ENCODE measurements around the gene KLF15. TPM values are rescaled to one million over a fixed set of nuclear protein-coding genes. Genes with fewer than 3 reads are reported as not detected.

The KLF15 gene
- total RNA-seq, 2 experiments from 2014 or later, result 0.32 to 0.53 TPM

GRCh38 chr3:126395846-126396513 is 38.8 kb upstream of the KLF15 start:
- CTCF ChIA-PET, result interaction anchor here (0.7 to 1.2 kb wide), 2 partner anchors 8 to 414 kb away, joined by 3 read pairs; no protein-coding TSS in a partner anchor
- Mint-ChIP-seq H3K4me1 (no peaks in the 10 kb centered on the region), H3K27ac (no peak overlapping the region), H3K27me3 (peaks cover 37% of the 10 kb centered on the region), H3K36me3 (ENCODE audit: low read depth) (no peaks in the 10 kb centered on the region), H3K9me3 (ENCODE audit: low read depth) (no peaks in the 10 kb centered on the region), H3K4me3 (no peak overlapping the region)
- POLR2A ChIA-PET, result interaction anchor here (0.7 kb wide), 1 partner anchor 25 kb away, joined by 3 read pairs; no protein-coding TSS in a partner anchor
- DNase-seq (no peak), ATAC-seq (no peak)
- intact Hi-C loops (cut with DNase I, micrococcal nuclease), result no loop called here

DNA sequence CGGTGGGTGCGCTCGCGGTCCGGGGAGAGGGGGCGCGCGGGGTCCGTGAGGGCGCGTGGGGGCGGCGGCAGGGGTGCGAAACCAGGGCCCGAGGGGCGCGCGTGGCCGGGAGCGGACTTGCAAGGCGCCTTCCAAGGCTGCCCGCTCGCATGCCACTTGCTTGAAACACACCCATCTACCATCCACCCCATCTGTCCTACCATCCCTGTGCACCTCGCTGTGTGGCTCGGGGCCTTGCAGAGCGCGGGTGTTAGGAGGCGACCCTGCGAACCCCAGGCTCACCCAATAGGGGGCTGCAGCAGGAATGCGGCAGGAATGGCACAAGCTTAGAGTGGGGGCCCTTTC is 37.7 kb upstream of the KLF15 start:
- Mint-ChIP-seq H3K9me3 (ENCODE audit: low read depth) (no peaks in the 10 kb centered on the region), H3K36me3 (ENCODE audit: low read depth) (no peaks in the 10 kb centered on the region), H3K27me3 (peaks cover 42% of the 10 kb centered on the region), H3K27ac (no peak overlapping the region), H3K4me3 (no peak overlapping the region), H3K4me1 (no peaks in the 10 kb centered on the region)
- intact Hi-C loops (cut with DNase I, micrococcal nuclease), result no loop called here
- no peak for DNase-seq
- ChIA-PET CTCF (interaction anchor here (0.6 kb wide), 1 partner anchor 83 kb away, joined by 3 read pairs; no protein-coding TSS in a partner anchor), POLR2A (no interaction called here)
- no peak for ATAC-seq

GRCh38 chr3:126394179-126394976 is 37.2 kb upstream of the KLF15 start, which contains the start of gene CFAP100:
Gene CFAP100, plus strand, starts transcription at chr3:126394909. Its CDS starts 1,092 bp downstream, at chr3:126396001.
- Mint-ChIP-seq H3K4me1 (peaks cover 5% of the 10 kb centered on the region), H3K27me3 (peaks cover 46% of the 10 kb centered on the region), H3K27ac (no peak within 1 kb of the TSS), H3K9me3 (ENCODE audit: low read depth) (no peaks in the 10 kb centered on the region), H3K36me3 (ENCODE audit: low read depth) (no peaks in the 10 kb centered on the region), H3K4me3 (no peak within 1 kb of the TSS)
- ATAC-seq (no peak), DNase-seq (no peak)
- intact Hi-C loops (cut with DNase I, micrococcal nuclease), result no loop called here
- ChIA-PET CTCF (interaction anchor here (0.6 kb wide), 1 partner anchor 83 kb away, joined by 3 read pairs; no protein-coding TSS in a partner anchor), POLR2A (interaction anchor here (0.7 kb wide), 1 partner anchor 11 kb away, joined by 3 read pairs; no protein-coding TSS in a partner anchor)

- no peak overlapping the region for H3K4me3 Mint-ChIP-seq
- H3K36me3 Mint-ChIP-seq (ENCODE audit: low read depth), result no peaks in the 10 kb centered on the region
- DNase-seq (no peak), ATAC-seq (no peak)
- no peaks in the 10 kb centered on the region for H3K9me3 Mint-ChIP-seq (ENCODE audit: low read depth)
- intact Hi-C loops (cut with DNase I, micrococcal nuclease), result no loop called here
- ChIA-PET POLR2A (no interaction called here), CTCF (interaction anchor here (0.6 kb wide), 1 partner anchor 887 kb away, joined by 5 read pairs; no protein-coding TSS in a partner anchor)
- H3K4me1 Mint-ChIP-seq, result peaks cover 5% of the 10 kb centered on the region
- no peak overlapping the region for H3K27ac Mint-ChIP-seq
- H3K27me3 Mint-ChIP-seq, result peaks cover 47% of the 10 kb centered on the region
Observed at GRCh38 chr3:126393563-126393962, 36.4 kb upstream of the KLF15 start.

GRCh38 chr3:126392246-126392645 is 35.0 kb upstream of the KLF15 start:
- POLR2A ChIA-PET, result interaction anchor here (0.6 kb wide), 1 partner anchor 31 kb away, joined by 3 read pairs; no protein-coding TSS in a partner anchor
- no peak overlapping the region for H3K27ac Mint-ChIP-seq
- peaks cover 5% of the 10 kb centered on the region for H3K4me1 Mint-ChIP-seq

DNA sequence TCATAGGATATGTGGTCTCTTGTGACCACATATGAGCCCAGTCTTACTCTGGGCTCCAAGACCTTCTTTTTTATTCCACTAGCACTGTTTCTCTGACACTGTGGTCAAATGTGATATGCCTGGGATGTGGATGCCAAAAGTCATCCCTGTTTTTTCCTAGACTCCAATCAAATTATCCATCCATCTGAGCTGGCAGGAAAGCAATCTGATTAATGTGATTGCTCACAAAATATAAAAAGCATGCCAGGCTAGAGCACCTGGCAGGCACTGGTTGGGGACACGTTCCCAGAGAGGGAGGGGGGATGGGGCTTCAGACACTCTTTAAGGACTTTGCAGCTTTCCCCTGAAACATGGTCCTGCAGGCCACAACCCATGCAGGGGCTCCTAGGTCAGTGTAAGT is 34.4 kb upstream of the KLF15 start:
- intact Hi-C loops (cut with DNase I, micrococcal nuclease), result no loop called here
- Mint-ChIP-seq H3K36me3 (ENCODE audit: low read depth) (no peaks in the 10 kb centered on the region), H3K27ac (no peak overlapping the region), H3K4me3 (no peak overlapping the region), H3K4me1 (peaks cover 5% of the 10 kb centered on the region), H3K27me3 (peaks cover 52% of the 10 kb centered on the region), H3K9me3 (ENCODE audit: low read depth) (no peaks in the 10 kb centered on the region)
- ATAC-seq, result no peak
- ChIA-PET POLR2A (no interaction called here), CTCF (interaction anchor here (0.6 to 1.0 kb wide), 2 partner anchors 23 to 1653 kb away, joined by 3 read pairs; no protein-coding TSS in a partner anchor)
- no peak for DNase-seq

More at GRCh38 chr3:126392246-126392645, 35.0 kb upstream of the KLF15 start:
- ATAC-seq, result no peak
- no peak for DNase-seq
- no peaks in the 10 kb centered on the region for H3K9me3 Mint-ChIP-seq (ENCODE audit: low read depth)
- no peak overlapping the region for H3K4me3 Mint-ChIP-seq
- CTCF ChIA-PET, result interaction anchor here (0.7 to 1.1 kb wide), 4 partner anchors 11 to 61 kb away, joined by 3 read pairs; no protein-coding TSS in a partner anchor
- peaks cover 52% of the 10 kb centered on the region for H3K27me3 Mint-ChIP-seq
- H3K36me3 Mint-ChIP-seq (ENCODE audit: low read depth), result no peaks in the 10 kb centered on the region
- intact Hi-C loops (cut with DNase I, micrococcal nuclease), result no loop called here

DNA sequence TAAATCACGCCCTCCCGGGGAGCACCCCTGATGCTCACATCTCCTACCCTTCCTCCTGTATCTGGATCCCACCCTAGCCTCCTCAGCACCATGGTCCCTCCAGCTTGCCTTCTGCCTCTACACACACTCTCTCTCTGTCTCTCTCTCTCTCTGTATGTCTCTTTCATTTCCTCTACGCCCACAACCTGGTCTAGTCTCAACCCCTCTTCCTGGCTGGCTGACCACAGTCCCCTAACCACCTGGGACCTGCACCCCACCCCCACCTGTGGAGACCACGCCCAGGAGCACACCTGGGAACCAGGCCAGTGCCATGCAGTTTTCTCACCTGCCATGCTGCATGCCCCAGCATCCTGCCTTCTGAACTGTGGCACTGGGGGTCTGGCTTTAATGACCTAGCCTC is 33.5 kb upstream of the KLF15 start:
- H3K36me3 Mint-ChIP-seq (ENCODE audit: low read depth), result no peaks in the 10 kb centered on the region
- POLR2A ChIA-PET, result no interaction called here
- ATAC-seq, result no peak
- no peak overlapping the region for H3K27ac Mint-ChIP-seq
- no peak for DNase-seq
- intact Hi-C loops (cut with DNase I, micrococcal nuclease), result no loop called here
- no peak overlapping the region for H3K4me3 Mint-ChIP-seq
- peaks cover 5% of the 10 kb centered on the region for H3K4me1 Mint-ChIP-seq
- no peaks in the 10 kb centered on the region for H3K9me3 Mint-ChIP-seq (ENCODE audit: low read depth)
- CTCF ChIA-PET, result interaction anchor here (0.7 to 2.5 kb wide), 2 partner anchors 14 to 257 kb away, joined by 3 to 19 read pairs; no protein-coding TSS in a partner anchor
- H3K27me3 Mint-ChIP-seq, result peaks cover 54% of the 10 kb centered on the region

DNA sequence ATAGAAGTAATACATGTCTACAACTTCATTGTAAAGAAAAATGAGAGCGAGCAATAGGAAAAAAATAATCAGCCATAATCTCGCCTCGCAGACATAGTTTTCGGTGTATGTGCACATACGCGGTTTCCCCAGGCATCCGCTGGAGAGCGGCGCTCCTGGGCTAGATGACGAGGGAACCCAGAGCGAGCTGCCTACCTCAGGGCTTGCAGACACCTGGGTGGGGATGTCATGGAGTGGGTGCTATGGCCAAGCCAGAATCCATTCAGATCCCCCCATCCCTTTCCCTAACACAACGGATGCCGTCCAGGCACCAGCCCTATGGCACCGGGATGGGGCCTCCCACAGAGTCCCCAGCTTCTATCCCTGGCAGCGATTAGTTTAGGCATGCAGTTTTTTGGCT is 33.0 kb upstream of the KLF15 start:
- H3K27ac Mint-ChIP-seq, result no peak overlapping the region
- H3K36me3 Mint-ChIP-seq (ENCODE audit: low read depth), result no peaks in the 10 kb centered on the region
- H3K4me1 Mint-ChIP-seq, result peaks cover 5% of the 10 kb centered on the region
- intact Hi-C loops (cut with DNase I, micrococcal nuclease), result no loop called here
- CTCF ChIA-PET, result interaction anchor here (0.7 to 2.5 kb wide), 2 partner anchors 13 to 256 kb away, joined by 3 to 19 read pairs; no protein-coding TSS in a partner anchor
- H3K9me3 Mint-ChIP-seq (ENCODE audit: low read depth), result no peaks in the 10 kb centered on the region
- DNase-seq (no peak), ATAC-seq (no peak)
- peaks cover 52% of the 10 kb centered on the region for H3K27me3 Mint-ChIP-seq
- POLR2A ChIA-PET, result no interaction called here
- H3K4me3 Mint-ChIP-seq, result no peak overlapping the region

DNA sequence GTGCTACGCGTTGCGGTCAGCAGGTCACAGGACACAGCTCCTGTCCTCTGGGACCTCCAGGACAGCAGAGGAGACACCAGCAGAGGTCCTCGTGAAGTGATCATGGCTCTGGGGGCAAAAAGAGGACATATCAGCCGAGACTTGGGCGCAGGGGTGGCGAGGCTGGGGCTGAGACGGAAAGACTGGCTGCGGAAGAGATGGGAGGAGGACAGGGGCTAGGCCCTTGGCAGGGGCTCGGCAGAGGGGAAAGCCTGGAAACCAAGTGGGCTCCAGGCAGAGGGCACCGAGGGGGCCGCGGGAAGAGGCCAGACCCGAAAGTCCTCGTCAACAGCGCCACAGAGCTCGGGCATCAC is 32.6 kb upstream of the KLF15 start:
- ChIA-PET POLR2A (no interaction called here), CTCF (interaction anchor here (0.7 to 2.5 kb wide), 2 partner anchors 13 to 256 kb away, joined by 3 to 19 read pairs; no protein-coding TSS in a partner anchor)
- Mint-ChIP-seq H3K9me3 (ENCODE audit: low read depth) (no peaks in the 10 kb centered on the region), H3K27me3 (peaks cover 52% of the 10 kb centered on the region), H3K36me3 (ENCODE audit: low read depth) (no peaks in the 10 kb centered on the region), H3K4me1 (peaks cover 5% of the 10 kb centered on the region), H3K4me3 (no peak overlapping the region), H3K27ac (no peak overlapping the region)
- DNase-seq (no peak), ATAC-seq (no peak)
- intact Hi-C loops (cut with DNase I, micrococcal nuclease), result loop anchor here (1.0 to 5.0 kb wide), 5 partner anchors 130 to 467 kb away; no protein-coding TSS in a partner anchor

- Mint-ChIP-seq H3K27me3 (peaks cover 52% of the 10 kb centered on the region), H3K4me3 (no peak overlapping the region), H3K4me1 (peaks cover 5% of the 10 kb centered on the region), H3K36me3 (ENCODE audit: low read depth) (no peaks in the 10 kb centered on the region), H3K9me3 (ENCODE audit: low read depth) (no peaks in the 10 kb centered on the region), H3K27ac (no peak overlapping the region)
- intact Hi-C loops (cut with DNase I, micrococcal nuclease), result loop anchor here (1.0 to 5.0 kb wide), 5 partner anchors 130 to 467 kb away; no protein-coding TSS in a partner anchor
- ATAC-seq (peak; percentile 84), DNase-seq (peak; percentile 71)
- ChIA-PET POLR2A (no interaction called here), CTCF (interaction anchor here (0.5 to 2.5 kb wide), 5 partner anchors 10 to 255 kb away, joined by 3 to 19 read pairs (median 3); no protein-coding TSS in a partner anchor)
Observed at GRCh38 chr3:126389112-126389793, 32.0 kb upstream of the KLF15 start.

DNA sequence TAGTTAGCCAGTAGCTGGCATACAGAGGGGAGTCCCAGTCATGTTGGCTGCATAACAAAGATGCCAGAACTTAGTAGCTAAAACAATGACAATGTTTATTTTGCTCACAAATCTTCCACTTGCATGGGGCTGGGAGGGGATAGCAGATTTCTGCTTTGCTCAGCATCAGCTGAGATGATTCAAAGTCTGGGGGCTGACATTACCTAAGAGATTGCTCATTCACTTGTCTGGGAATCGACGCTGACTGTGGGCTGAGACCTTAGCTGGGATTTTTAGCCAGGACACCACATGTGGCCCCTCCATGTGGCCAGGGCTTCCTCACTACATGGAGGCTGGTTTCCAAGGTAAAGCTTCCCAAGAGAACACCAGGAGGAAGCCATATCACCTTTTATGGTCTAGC is 24.8 kb upstream of the KLF15 start:
- intact Hi-C loops (cut with DNase I, micrococcal nuclease), result no loop called here
- no peak overlapping the region for H3K27ac Mint-ChIP-seq
- DNase-seq (no peak), ATAC-seq (no peak)
- ChIA-PET POLR2A (no interaction called here), CTCF (no interaction called here)
- H3K4me3 Mint-ChIP-seq, result no peak overlapping the region
- no peaks in the 10 kb centered on the region for H3K36me3 Mint-ChIP-seq (ENCODE audit: low read depth)
- H3K27me3 Mint-ChIP-seq, result peaks cover 16% of the 10 kb centered on the region
- H3K9me3 Mint-ChIP-seq (ENCODE audit: low read depth), result no peaks in the 10 kb centered on the region
- no peaks in the 10 kb centered on the region for H3K4me1 Mint-ChIP-seq
